Activated CD8-positive, alpha-beta T cell treated with anti-CD3 and anti-CD28 coated beads, Interleukin-2, amount 10 ng/mL, durations not matched to agents 7 days and 5 days (primary cell): ENCODE results near the gene CDH13. TPM values are rescaled to one million over a fixed set of nuclear protein-coding genes. Genes with fewer than 3 reads are reported as not detected.
A peak's percentile ranks its signal among the peaks of the same experiment; 100 is the strongest.

ENCODE experiments used
- ATAC-seq: fragments of 150-1000 bp; cut with Tn5 transposase; one replicate; pipeline ENCODE4 v1.10.0; 2021; ENCODE audit warnings: moderate library complexity
- CTCF ChIA-PET: fragments of 350-600 bp; sonication (Branson Sonifier 250); formaldehyde crosslinking; loops from one replicate; lab custom pipeline; 2021; ENCODE audit warnings: antibody characterized with exemption; lab: Charles Lee
- POLR2A ChIA-PET: fragments of 350-600 bp; sonication (Branson Sonifier 250); formaldehyde crosslinking; loops from one replicate; lab custom pipeline; 2021; ENCODE audit warnings: antibody characterized with exemption; lab: Charles Lee
- DNase-seq: peaks from one replicate; pipeline ENCODE4 v3.0.0-alpha.2; 2020
- H3K27ac Mint-ChIP-seq: one replicate; pipeline ENCODE4 v1.8.0; 2021; ENCODE audit warnings: mild to moderate bottlenecking, mixed read lengths
- H3K27me3 Mint-ChIP-seq: one replicate; pipeline ENCODE4 v1.8.0; 2021; ENCODE audit warnings: low read depth, mixed read lengths
- H3K36me3 Mint-ChIP-seq: one replicate; pipeline ENCODE4 v1.8.0; 2021; ENCODE audit warnings: low read depth, mixed read lengths
- H3K4me1 Mint-ChIP-seq: one replicate; pipeline ENCODE4 v1.8.0; 2021; ENCODE audit warnings: low read depth, mixed read lengths
- H3K4me3 Mint-ChIP-seq: one replicate; pipeline ENCODE4 v1.8.0; 2021; ENCODE audit warnings: mild to moderate bottlenecking, mixed read lengths
- H3K9me3 Mint-ChIP-seq: one replicate; pipeline ENCODE4 v1.8.0; 2022; ENCODE audit warnings: mixed read lengths; ENCODE audit not compliant: insufficient read depth
- total RNA-seq, 2 experiments: library from RNA; stranded (reverse); gene quantifications; one replicate each; pipeline ENCODE4 v1.2.3, GENCODE V29; 2021

The CDH13 gene
- total RNA-seq, 2 experiments from 2014 or later, result not detected

- H3K27ac Mint-ChIP-seq, result no peak overlapping the region
- ChIA-PET POLR2A (no interaction called here), CTCF (no interaction called here)
- peaks cover 2% of the 10 kb centered on the region for H3K4me1 Mint-ChIP-seq
- DNase-seq, result no peak
- H3K27me3 Mint-ChIP-seq, result peaks cover 5% of the 10 kb centered on the region
- H3K4me3 Mint-ChIP-seq, result no peak overlapping the region
- ATAC-seq, result no peak
- H3K36me3 Mint-ChIP-seq, result no peaks in the 10 kb centered on the region
- no peaks in the 10 kb centered on the region for H3K9me3 Mint-ChIP-seq
Observed at GRCh38 chr16:83706394-83706793, 1079.6 kb downstream of the CDH13 start.

DNA sequence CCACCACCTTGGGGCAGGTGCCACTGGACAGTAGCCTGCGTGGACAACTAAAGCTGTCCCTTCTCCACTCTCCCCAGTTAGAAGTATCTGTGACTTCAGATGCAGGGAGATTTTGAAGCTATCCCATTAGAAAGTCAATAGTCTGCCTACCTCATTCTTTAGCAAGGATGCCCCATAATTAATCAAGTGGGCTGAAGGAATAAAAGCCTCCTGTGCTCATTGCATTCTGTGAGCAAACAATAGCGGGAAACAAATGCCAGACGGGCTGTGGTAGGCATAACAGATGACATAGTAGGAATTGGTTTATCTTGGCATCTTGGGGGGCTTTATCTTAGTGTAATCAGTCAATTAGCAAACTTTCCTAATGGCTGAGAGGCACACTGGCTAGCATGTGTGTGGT lies 1084.3 kb downstream of the CDH13 start:
- POLR2A ChIA-PET, result no interaction called here
- H3K27ac Mint-ChIP-seq, result no peak overlapping the region
- no peaks in the 10 kb centered on the region for H3K36me3 Mint-ChIP-seq
- H3K27me3 Mint-ChIP-seq, result peaks cover 5% of the 10 kb centered on the region
- peaks cover 19% of the 10 kb centered on the region for H3K4me1 Mint-ChIP-seq
- no peaks in the 10 kb centered on the region for H3K9me3 Mint-ChIP-seq
- CTCF ChIA-PET, result no interaction called here
- DNase-seq (no peak), ATAC-seq (no peak)
- H3K4me3 Mint-ChIP-seq, result no peak overlapping the region

DNA sequence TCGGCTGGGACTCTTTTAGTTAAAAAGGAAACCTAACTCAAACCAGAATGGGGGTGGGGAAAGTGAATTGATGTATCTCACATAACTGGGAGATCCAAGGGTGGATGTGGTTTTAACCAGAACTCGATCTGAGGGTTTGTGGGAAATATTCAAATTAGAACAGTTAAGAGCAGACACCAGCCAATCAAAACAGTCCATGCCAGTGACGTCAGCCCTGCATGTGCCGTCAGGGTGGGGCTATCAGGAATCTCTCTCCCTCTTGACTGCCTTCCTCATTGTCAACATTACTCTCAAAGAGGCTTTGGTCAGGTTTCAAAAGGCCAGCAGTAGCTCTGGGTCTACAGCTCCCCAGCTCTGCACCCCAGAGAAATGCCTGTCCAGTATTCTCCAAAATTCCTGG lies 1086.8 kb downstream of the CDH13 start:
- Mint-ChIP-seq H3K9me3 (no peaks in the 10 kb centered on the region), H3K36me3 (no peaks in the 10 kb centered on the region), H3K4me1 (peaks cover 17% of the 10 kb centered on the region), H3K4me3 (no peak overlapping the region), H3K27me3 (peaks cover 5% of the 10 kb centered on the region), H3K27ac (no peak overlapping the region)
- DNase-seq, result peak; percentile 44
- POLR2A ChIA-PET, result no interaction called here
- CTCF ChIA-PET, result no interaction called here
- ATAC-seq, result no peak

GRCh38 chr16:83714286-83714685 lies 1087.5 kb downstream of the CDH13 start:
- ATAC-seq (no peak), DNase-seq (no peak)
- CTCF ChIA-PET, result no interaction called here
- H3K9me3 Mint-ChIP-seq, result no peaks in the 10 kb centered on the region
- no peaks in the 10 kb centered on the region for H3K36me3 Mint-ChIP-seq
- peaks cover 17% of the 10 kb centered on the region for H3K4me1 Mint-ChIP-seq
- no peak overlapping the region for H3K27ac Mint-ChIP-seq
- POLR2A ChIA-PET, result no interaction called here
- H3K27me3 Mint-ChIP-seq, result peaks cover 5% of the 10 kb centered on the region
- no peak overlapping the region for H3K4me3 Mint-ChIP-seq

- Mint-ChIP-seq H3K4me3 (no peak overlapping the region), H3K27ac (no peak overlapping the region), H3K27me3 (peaks cover 5% of the 10 kb centered on the region), H3K9me3 (no peaks in the 10 kb centered on the region), H3K4me1 (peaks cover 17% of the 10 kb centered on the region), H3K36me3 (no peaks in the 10 kb centered on the region)
- ATAC-seq (no peak), DNase-seq (no peak)
- ChIA-PET POLR2A (no interaction called here), CTCF (no interaction called here)
Observed at GRCh38 chr16:83715217-83715920, 1088.6 kb downstream of the CDH13 start.

GRCh38 chr16:83717308-83717707 lies 1090.5 kb downstream of the CDH13 start:
- ATAC-seq, result no peak
- Mint-ChIP-seq H3K27ac (no peak overlapping the region), H3K36me3 (no peaks in the 10 kb centered on the region), H3K4me1 (peaks cover 17% of the 10 kb centered on the region), H3K9me3 (no peaks in the 10 kb centered on the region), H3K27me3 (peaks cover 2% of the 10 kb centered on the region), H3K4me3 (no peak overlapping the region)
- POLR2A ChIA-PET, result no interaction called here
- CTCF ChIA-PET, result no interaction called here
- DNase-seq, result no peak

GRCh38 chr16:83717814-83718213 lies 1091.0 kb downstream of the CDH13 start:
- Mint-ChIP-seq H3K27me3 (peaks cover 3% of the 10 kb centered on the region), H3K27ac (no peak overlapping the region), H3K36me3 (no peaks in the 10 kb centered on the region), H3K9me3 (no peaks in the 10 kb centered on the region), H3K4me3 (no peak overlapping the region), H3K4me1 (peaks cover 16% of the 10 kb centered on the region)
- ATAC-seq (no peak), DNase-seq (no peak)
- ChIA-PET POLR2A (no interaction called here), CTCF (no interaction called here)

- no peak overlapping the region for H3K4me3 Mint-ChIP-seq
- DNase-seq (no peak), ATAC-seq (no peak)
- H3K36me3 Mint-ChIP-seq, result no peaks in the 10 kb centered on the region
- H3K4me1 Mint-ChIP-seq, result peaks cover under 1% of the 10 kb centered on the region
- H3K27ac Mint-ChIP-seq, result no peak overlapping the region
- H3K27me3 Mint-ChIP-seq, result peaks cover 3% of the 10 kb centered on the region
- no peaks in the 10 kb centered on the region for H3K9me3 Mint-ChIP-seq
- ChIA-PET CTCF (no interaction called here), POLR2A (no interaction called here)
Observed at GRCh38 chr16:83720213-83720612, 1093.4 kb downstream of the CDH13 start.

DNA sequence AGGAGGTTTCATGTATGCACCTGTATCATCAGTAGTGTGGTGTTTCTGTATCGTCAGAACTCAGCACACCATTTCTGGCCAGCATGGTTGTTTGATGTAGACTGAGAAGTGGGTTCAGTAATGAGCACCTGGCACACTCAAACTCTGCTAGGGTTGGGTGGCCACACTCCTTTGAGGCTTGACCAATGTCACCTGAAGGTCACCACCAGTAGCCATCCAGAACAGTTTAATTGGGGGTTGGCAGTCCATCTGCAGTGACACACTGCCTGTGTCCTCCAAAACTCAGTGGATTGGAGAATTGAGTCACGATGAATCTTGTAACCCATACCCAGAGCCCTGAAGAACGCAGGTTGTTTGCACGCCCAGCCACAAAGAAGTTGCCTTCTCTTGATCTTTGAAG lies 1094.2 kb downstream of the CDH13 start:
- Mint-ChIP-seq H3K27me3 (peaks cover 5% of the 10 kb centered on the region), H3K9me3 (no peaks in the 10 kb centered on the region), H3K36me3 (no peaks in the 10 kb centered on the region), H3K4me3 (no peak overlapping the region), H3K4me1 (peaks cover 4% of the 10 kb centered on the region), H3K27ac (no peak overlapping the region)
- ChIA-PET CTCF (no interaction called here), POLR2A (no interaction called here)
- ATAC-seq (no peak), DNase-seq (no peak)

GRCh38 chr16:83721676-83722075 lies 1094.9 kb downstream of the CDH13 start:
- Mint-ChIP-seq H3K27ac (no peak overlapping the region), H3K4me3 (no peak overlapping the region), H3K4me1 (peaks cover 7% of the 10 kb centered on the region), H3K36me3 (no peaks in the 10 kb centered on the region), H3K9me3 (no peaks in the 10 kb centered on the region), H3K27me3 (peaks cover 5% of the 10 kb centered on the region)
- ChIA-PET POLR2A (no interaction called here), CTCF (no interaction called here)
- ATAC-seq (no peak), DNase-seq (no peak)

- ATAC-seq (no peak), DNase-seq (no peak)
- Mint-ChIP-seq H3K36me3 (peaks cover 7% of the 10 kb centered on the region), H3K27ac (no peak overlapping the region), H3K4me1 (peaks cover 17% of the 10 kb centered on the region), H3K4me3 (no peak overlapping the region), H3K27me3 (peaks cover 5% of the 10 kb centered on the region), H3K9me3 (no peaks in the 10 kb centered on the region)
- CTCF ChIA-PET, result no interaction called here
- POLR2A ChIA-PET, result no interaction called here
Observed at GRCh38 chr16:83722456-83723183, 1095.9 kb downstream of the CDH13 start.

- Mint-ChIP-seq H3K4me3 (no peak overlapping the region), H3K27me3 (peaks cover 5% of the 10 kb centered on the region), H3K9me3 (no peaks in the 10 kb centered on the region), H3K27ac (no peak overlapping the region), H3K36me3 (peaks cover 7% of the 10 kb centered on the region), H3K4me1 (peaks cover 23% of the 10 kb centered on the region)
- DNase-seq (no peak), ATAC-seq (no peak)
- CTCF ChIA-PET, result no interaction called here
- POLR2A ChIA-PET, result no interaction called here
Observed at GRCh38 chr16:83723244-83723643, 1096.5 kb downstream of the CDH13 start.
